DMS114 treated with DMSO at 0.1 percent for 48 hours (cell line): Measurements from ENCODE around the gene SAMD4B.

ENCODE experiments used
- DNase-seq: peaks from one replicate; lab custom pipeline; 2025; ENCODE audit not compliant: unreplicated experiment; lab: John Stamatoyannopoulos, UW

SAMD4B gene

GRCh38 chr19:39422020-39422419, 79.8 kb downstream of the SAMD4B start:
- DNase-seq, result no peak

DNA sequence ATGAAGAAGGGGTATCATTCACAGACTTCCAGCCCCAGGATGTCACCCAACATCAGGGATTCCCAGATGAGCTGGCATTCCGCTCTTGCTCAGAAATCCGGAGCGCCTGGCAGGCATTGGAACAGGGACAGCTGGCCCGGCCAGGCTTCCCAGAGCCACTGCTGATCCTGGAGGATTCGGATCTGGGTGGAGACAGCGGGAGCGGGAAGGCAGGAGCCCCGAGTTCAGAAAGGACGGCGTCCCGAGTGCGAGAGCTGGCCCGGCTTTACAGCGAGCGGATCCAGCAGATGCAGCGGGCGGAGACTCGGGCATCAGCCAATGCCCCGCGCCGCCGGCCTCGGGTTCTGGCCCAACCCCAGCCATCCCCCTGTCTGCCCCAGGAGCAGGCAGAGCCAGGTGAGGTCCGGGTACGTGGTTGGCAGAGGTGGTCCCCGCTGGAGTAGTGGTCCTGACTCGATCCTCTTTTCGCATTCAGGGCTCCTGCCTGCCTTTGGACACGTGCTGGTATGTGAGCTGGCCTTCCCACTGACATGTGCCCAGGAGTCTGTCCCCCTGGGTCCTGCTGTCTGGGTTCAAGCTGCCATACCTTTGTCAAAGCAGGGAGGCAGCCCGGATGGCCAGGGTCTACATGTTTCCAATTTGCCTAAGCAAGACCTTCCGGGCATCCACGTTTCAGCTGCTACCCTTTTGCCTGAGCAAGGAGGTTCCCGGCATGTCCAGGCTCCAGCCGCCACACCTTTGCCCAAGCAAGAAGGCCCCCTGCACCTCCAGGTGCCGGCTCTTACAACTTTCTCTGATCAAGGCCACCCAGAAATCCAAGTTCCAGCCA, 81.3 kb downstream of the SAMD4B start:
- DNase-seq, result no peak

DNA sequence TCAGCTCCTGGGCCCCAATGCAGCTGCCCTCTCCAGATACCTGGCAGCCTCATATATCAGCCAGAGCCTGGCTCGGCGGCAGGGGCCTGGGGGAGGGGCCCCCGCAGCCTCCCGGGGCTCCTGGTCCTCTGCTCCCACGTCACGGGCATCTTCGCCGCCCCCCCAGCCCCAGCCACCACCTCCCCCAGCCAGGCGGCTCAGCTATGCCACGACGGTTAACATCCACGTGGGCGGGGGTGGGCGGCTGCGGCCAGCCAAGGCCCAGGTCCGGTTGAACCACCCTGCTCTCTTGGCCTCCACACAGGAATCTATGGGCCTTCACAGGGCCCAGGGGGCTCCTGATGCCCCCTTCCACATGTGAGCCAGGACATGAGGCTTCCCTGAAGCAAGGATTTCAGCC, 82.7 kb downstream of the SAMD4B start:
- DNase-seq, result no peak

DNA sequence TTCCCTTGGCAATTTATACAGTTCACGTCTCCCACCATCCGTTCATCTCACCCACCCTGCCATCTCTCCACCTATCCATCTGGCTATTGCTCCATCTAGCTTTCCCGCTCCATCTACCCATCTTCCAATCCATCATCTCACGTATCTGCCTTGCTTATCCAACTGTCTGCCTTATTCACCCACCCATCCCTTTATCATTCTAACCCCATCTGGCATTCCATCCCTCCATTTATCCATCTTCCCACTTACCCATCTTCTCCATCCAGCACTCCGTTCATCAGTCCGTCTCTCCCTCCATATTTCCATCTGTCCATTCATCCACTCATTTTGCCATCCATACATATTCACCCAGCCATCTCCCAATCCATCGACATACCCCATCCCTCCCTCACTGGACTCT, 83.5 kb downstream of the SAMD4B start:
- DNase-seq, result no peak

GRCh38 chr19:39426170-39426569, 83.9 kb downstream of the SAMD4B start:
- DNase-seq, result no peak

GRCh38 chr19:39427707-39428106, 85.5 kb downstream of the SAMD4B start:
- DNase-seq, result no peak

DNA sequence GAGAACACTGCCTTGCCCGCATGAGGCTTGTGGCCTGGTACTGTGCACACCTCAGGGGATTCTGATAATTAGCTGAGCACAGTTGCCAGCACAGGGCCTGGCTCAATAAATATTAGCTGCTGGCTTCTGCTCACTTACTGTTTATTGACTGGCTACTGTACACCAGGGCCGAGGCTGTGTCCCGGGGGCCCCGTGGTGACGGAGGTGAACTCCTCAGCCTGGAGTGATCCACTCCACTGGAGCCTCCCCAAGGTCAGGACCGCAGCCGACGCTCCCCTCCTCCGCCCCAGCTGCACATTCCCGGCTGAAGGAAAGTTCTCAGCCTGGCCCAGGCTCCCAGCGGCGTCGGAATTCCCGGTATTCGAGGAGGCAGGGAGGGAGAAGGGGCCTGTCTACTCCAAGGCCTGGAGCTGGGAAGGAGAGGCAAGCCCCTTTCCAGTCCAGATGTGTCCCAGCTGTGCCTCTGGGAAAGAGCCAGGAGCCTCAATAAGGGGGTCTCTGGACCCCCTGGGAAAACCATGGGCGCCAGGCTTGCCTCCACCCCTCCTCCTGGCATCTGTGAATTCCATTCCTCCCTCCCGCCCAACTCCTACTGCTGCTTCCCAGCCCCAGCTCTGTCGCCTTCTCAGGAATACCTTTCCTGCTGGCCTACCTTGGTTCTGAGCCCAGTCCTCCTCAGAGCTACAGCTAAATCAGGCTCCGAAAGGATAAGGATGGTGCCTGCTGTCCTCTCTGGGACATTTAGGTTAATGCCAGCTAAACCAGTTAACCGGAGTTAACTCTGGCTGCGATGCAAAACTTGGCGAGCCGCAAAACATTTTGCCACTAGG, 86.3 kb downstream of the SAMD4B start:
- DNase-seq, result peak; percentile 65

GRCh38 chr19:39430675-39431593, 88.7 kb downstream of the SAMD4B start:
- peak; percentile 59 for DNase-seq

GRCh38 chr19:39432677-39433025, 90.4 kb downstream of the SAMD4B start:
- no peak for DNase-seq

- DNase-seq, result no peak
These were observed 91.4 kb downstream of the SAMD4B start for GRCh38 chr19:39433480-39434079.

DNA sequence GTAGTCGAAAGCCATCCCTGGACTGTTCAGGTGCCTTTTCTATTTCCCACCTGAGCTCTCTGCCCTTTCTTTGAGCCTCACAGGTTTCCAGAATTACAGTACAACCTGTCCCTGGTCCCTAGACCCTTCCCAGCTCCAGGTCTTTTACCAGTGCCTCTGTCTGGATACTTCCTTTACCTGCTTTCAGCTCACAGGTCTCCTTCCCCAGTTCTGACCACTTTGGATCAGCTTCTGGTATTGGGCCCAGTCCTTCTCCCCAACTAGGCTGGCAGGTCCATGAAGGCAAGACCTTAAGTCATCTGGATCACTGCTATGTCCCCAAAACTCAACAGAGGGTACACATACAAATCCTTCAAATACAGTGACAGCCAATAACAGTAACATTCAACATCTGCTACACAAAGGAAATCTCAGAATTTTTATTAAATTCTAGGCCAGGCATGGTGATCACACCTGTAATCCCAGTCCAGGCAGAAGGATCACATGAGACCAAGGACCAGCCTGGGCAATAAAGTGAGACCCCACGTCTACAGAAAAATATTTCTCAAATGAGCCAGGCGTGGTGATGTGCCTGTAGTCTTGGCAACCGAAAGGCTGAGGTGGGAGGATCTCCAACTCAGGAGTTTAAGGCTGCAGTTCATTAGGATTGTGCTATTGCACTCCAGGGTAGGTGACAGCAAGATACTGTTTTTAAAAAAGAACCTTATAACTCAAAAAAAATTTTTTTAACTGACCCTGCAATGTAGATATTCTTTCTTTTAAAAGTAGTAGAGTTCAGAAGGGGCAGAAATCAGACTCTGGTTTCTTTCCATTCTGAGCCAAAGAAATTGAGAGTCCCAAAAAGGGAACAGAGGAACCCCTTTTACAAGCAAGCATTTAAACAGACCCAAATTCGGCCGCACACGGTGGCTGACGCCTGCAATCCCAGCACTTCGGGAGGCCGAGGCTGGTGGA, 92.2 kb downstream of the SAMD4B start:
- no peak for DNase-seq
